DOHH2 (cell line): Measurements from ENCODE around the gene RAI2.

Experiments used
- CTCF ChIP-seq: fragments of 200-600 bp; sonication (generic); IDR thresholded peaks from one replicate; pipeline ENCODE4 v1.5.1; 2014; ENCODE audit warnings: antibody characterized with exemption, mild to moderate bottlenecking, low read depth, low read length; ENCODE audit not compliant: poor library complexity, severe bottlenecking
- EZH2phosphoT487 ChIP-seq: fragments of 200-600 bp; sonication (generic); IDR thresholded peaks from 2 replicates; pipeline ENCODE4 v1.6.1; 2017; ENCODE audit warnings: borderline replicate concordance, mild to moderate bottlenecking, antibody characterized with exemption, low read length, moderate library complexity, mixed read lengths

- TF ChIP-seq CTCF (no peak), EZH2phosphoT487 (no peak)
Measured at GRCh38 chrX:17833954-17834353, 27.1 kb downstream of the RAI2 start.
